ENCODE data around the gene HKDC1.
A peak's percentile ranks its signal among the peaks of the same experiment; 100 is the strongest.

Gene HKDC1

GRCh38 chr10:69261184-69261583 lies 41.1 kb downstream of the HKDC1 start:
- Histone ChIP-seq H3K4me1 (ENCODE audit: control insufficient read depth, insufficient read depth, low read length, poor library complexity, severe bottlenecking) (no peaks in the 10 kb centered on the region), H3K4me3 (ENCODE audit: extremely low read depth, insufficient read depth, low read length, poor library complexity, severe bottlenecking) (no peak overlapping the region)

GRCh38 chr10:69262292-69262751 lies 42.2 kb downstream of the HKDC1 start:
- H3K36me3 ChIP-seq (ENCODE audit: control insufficient read depth, insufficient read depth, low read length) = no peaks in the 10 kb centered on the region
- no peaks in the 10 kb centered on the region for H3K9me3 ChIP-seq (ENCODE audit: control insufficient read depth, low read length)

More at GRCh38 chr10:69261184-69261583, 41.1 kb downstream of the HKDC1 start:
- 96 to 98% methylated on average over 7 to 8 of the region's 8 CpGs for WGBS, 2 experiments (ENCODE audit: insufficient coverage in 2 of 2)
- Histone ChIP-seq H3K36me3 (ENCODE audit: control insufficient read depth, insufficient read depth, low read length) (no peaks in the 10 kb centered on the region), H3K27ac (ENCODE audit: low read depth, low read length, severe bottlenecking) (no peak overlapping the region), H3K9me3 (ENCODE audit: control insufficient read depth, low read length) (no peaks in the 10 kb centered on the region)

DNA sequence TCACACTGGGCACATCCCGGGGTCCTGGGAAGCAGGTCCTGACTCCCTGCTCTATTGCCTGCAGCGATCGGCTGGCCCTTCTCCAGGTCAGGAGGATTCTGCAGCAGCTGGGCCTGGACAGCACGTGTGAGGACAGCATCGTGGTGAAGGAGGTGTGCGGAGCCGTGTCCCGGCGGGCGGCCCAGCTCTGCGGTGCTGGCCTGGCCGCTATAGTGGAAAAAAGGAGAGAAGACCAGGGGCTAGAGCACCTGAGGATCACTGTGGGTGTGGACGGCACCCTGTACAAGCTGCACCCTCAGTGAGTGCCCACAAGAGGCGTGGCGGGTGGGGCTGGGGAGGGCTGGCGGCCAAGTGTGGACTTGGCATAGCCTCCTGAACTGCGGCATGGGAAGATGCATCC lies 45.4 kb downstream of the HKDC1 start:
- no peak overlapping the region for H3K4me3 ChIP-seq (ENCODE audit: extremely low read depth, insufficient read depth, low read length, poor library complexity, severe bottlenecking)
- 89 to 97% methylated on average over 13 of the region's 17 CpGs for WGBS, 2 experiments (ENCODE audit: insufficient coverage in 2 of 2)

More at GRCh38 chr10:69262292-69262751, 42.2 kb downstream of the HKDC1 start:
- no peak overlapping the region for H3K4me3 ChIP-seq (ENCODE audit: extremely low read depth, insufficient read depth, low read length, poor library complexity, severe bottlenecking)
- no peaks in the 10 kb centered on the region for H3K4me1 ChIP-seq (ENCODE audit: control insufficient read depth, insufficient read depth, low read length, poor library complexity, severe bottlenecking)
- WGBS, 2 experiments (ENCODE audit: insufficient coverage in 2 of 2) = 83 to 100% methylated on average over 2 of the region's 3 CpGs
- no peak overlapping the region for H3K27ac ChIP-seq (ENCODE audit: low read depth, low read length, severe bottlenecking)

DNA sequence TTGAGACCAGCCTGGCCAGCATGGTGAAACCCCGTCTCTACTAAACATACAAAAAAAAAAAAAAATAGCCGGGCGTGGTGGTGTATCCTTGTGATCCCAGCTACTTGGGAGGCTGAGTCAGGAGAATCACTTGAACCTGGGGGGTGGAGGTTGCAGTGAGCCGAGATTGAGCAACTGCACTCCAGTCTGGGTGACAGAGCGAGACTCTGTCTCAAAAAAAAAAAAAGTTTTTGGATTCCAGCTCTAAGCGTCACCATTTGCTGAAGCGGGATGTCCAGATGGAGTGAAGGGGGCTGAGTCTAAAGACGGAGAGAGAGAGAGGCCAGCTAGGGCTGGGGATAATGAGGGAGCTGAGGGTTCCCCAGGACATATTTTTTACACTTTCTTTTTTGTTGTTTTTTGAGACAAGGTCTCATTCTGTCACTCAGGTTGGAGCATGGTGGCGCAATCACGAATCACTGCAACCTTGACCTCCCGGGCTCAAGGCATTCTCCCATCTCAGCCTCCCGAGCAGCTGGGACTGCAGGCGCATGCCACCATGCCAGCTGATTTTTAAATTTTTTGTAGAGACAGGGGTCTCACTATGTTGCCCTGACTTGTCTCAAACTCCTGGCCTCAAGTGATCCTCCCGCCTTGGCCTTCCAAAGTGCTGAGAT lies 48.8 kb downstream of the HKDC1 start:
- Histone ChIP-seq H3K4me3 (ENCODE audit: extremely low read depth, insufficient read depth, low read length, poor library complexity, severe bottlenecking) (no peak overlapping the region), H3K36me3 (ENCODE audit: control insufficient read depth, insufficient read depth, low read length) (no peaks in the 10 kb centered on the region), H3K27ac (ENCODE audit: low read depth, low read length, severe bottlenecking) (no peak overlapping the region), H3K9me3 (ENCODE audit: control insufficient read depth, low read length) (no peaks in the 10 kb centered on the region), H3K4me1 (ENCODE audit: control insufficient read depth, insufficient read depth, low read length, poor library complexity, severe bottlenecking) (no peaks in the 10 kb centered on the region)
- 95 to 98% methylated on average over 10 to 11 of the region's 14 CpGs for WGBS, 2 experiments (ENCODE audit: insufficient coverage in 2 of 2)

More for the DNA sequence above, 45.4 kb downstream of the HKDC1 start:
- Histone ChIP-seq H3K27ac (ENCODE audit: low read depth, low read length, severe bottlenecking) (no peak overlapping the region), H3K9me3 (ENCODE audit: control insufficient read depth, low read length) (no peaks in the 10 kb centered on the region), H3K36me3 (ENCODE audit: control insufficient read depth, insufficient read depth, low read length) (no peaks in the 10 kb centered on the region), H3K4me1 (ENCODE audit: control insufficient read depth, insufficient read depth, low read length, poor library complexity, severe bottlenecking) (no peaks in the 10 kb centered on the region)

DNA sequence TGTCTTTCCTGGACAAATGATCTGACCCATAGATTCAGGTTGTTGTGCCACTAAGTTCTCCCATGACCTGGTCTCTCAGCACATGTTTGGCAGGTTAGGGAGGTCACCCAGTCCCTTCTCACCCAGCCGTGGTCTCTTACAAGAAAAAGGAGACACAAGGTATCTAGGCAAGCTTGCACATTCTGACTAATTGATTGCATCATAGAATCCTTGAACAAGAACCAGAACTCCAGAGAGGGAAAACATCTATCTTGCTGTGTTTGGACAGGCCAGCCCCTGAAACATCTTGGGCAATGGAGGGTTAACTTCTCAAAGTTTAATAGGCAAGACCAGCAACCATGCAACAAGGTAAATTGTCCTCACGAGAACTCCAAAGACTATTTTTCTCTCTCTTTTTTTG lies 49.6 kb downstream of the HKDC1 start:
- Histone ChIP-seq H3K36me3 (ENCODE audit: control insufficient read depth, insufficient read depth, low read length) (no peaks in the 10 kb centered on the region), H3K9me3 (ENCODE audit: control insufficient read depth, low read length) (no peaks in the 10 kb centered on the region), H3K4me3 (ENCODE audit: extremely low read depth, insufficient read depth, low read length, poor library complexity, severe bottlenecking) (no peak overlapping the region), H3K27ac (ENCODE audit: low read depth, low read length, severe bottlenecking) (no peak overlapping the region), H3K4me1 (ENCODE audit: control insufficient read depth, insufficient read depth, low read length, poor library complexity, severe bottlenecking) (no peaks in the 10 kb centered on the region)
- 93 to 100% methylated on average over 2 of the region's 2 CpGs for WGBS, 2 experiments (ENCODE audit: insufficient coverage in 2 of 2)

DNA sequence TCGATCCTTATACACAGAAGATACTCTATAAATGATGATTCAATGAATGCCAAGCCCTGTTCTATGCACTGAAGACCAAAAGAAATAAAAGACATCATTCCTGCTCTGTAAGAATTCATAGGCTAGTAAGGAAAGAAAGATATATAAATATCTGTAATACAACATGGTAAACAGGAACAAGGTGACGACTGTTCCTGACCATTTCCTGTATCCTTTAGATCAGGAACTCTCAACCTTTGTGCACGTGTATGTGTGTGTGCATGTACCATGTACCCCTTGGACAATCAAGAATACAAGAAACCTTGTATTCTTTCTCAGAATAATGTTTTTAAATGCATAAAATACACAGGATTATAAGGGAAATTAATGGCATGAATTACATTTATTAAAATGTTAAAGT lies 50.9 kb downstream of the HKDC1 start:
- Histone ChIP-seq H3K27ac (ENCODE audit: low read depth, low read length, severe bottlenecking) (no peak overlapping the region), H3K4me1 (ENCODE audit: control insufficient read depth, insufficient read depth, low read length, poor library complexity, severe bottlenecking) (no peaks in the 10 kb centered on the region), H3K4me3 (ENCODE audit: extremely low read depth, insufficient read depth, low read length, poor library complexity, severe bottlenecking) (no peak overlapping the region), H3K9me3 (ENCODE audit: control insufficient read depth, low read length) (no peaks in the 10 kb centered on the region), H3K36me3 (ENCODE audit: control insufficient read depth, insufficient read depth, low read length) (no peaks in the 10 kb centered on the region)
- WGBS, 2 experiments (ENCODE audit: insufficient coverage in 2 of 2) = no CpG with 5 or more reads among the region's 3 CpGs

DNA sequence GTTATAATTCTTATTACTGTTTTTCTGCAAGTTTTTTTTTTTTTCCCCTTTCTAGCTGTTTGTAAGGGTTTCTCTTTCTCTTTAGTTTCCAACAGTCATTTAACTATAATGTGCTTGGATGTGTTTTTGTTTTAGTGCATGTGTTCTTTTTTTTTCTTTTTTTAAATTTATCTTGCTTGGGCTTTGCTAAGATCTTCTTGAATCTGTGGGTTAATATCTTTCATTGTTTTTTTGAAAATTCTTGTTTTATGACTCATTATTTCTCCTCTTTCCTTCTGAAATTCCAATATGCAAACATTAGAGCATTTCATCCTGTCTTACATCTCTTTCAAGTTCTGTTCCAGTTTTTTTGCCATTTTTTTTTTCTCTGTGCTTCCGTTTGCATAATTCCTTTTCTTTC lies 52.5 kb downstream of the HKDC1 start:
- 71% methylated on average over 1 of the region's 1 CpG; no CpG with 5 or more reads in 1 of the 2 experiments for WGBS, 2 experiments (ENCODE audit: insufficient coverage in 2 of 2)
- Histone ChIP-seq H3K4me3 (ENCODE audit: extremely low read depth, insufficient read depth, low read length, poor library complexity, severe bottlenecking) (no peak overlapping the region), H3K27ac (ENCODE audit: low read depth, low read length, severe bottlenecking) (no peak overlapping the region), H3K9me3 (ENCODE audit: control insufficient read depth, low read length) (no peaks in the 10 kb centered on the region), H3K4me1 (ENCODE audit: control insufficient read depth, insufficient read depth, low read length, poor library complexity, severe bottlenecking) (no peaks in the 10 kb centered on the region), H3K36me3 (ENCODE audit: control insufficient read depth, insufficient read depth, low read length) (no peaks in the 10 kb centered on the region)

DNA sequence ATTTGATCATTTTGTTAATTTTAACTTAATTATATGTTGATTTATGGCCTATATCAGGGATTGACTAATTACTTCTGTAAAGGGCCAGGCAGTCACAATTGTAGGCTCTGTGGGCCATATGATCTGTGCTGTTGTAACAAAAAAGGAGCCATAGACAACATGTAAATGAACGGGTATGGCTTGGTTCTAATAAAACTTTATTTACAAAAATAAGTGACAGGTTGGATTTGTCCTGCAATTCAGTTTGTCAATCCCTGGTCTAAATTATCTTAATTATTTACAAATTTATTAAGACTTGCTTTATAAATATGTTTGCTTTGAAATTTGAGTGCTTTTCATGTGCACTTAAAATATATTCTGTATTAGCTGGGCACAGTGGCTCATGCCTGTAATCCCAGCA lies 55.3 kb downstream of the HKDC1 start:
- no peaks in the 10 kb centered on the region for H3K9me3 ChIP-seq (ENCODE audit: control insufficient read depth, low read length)
- no CpG with 5 or more reads among the region's 1 CpG for WGBS, 2 experiments (ENCODE audit: insufficient coverage in 2 of 2)
- H3K27ac ChIP-seq (ENCODE audit: low read depth, low read length, severe bottlenecking) = no peak overlapping the region
- peaks cover 13% of the 10 kb centered on the region for H3K4me1 ChIP-seq (ENCODE audit: control insufficient read depth, insufficient read depth, low read length, poor library complexity, severe bottlenecking)
- H3K36me3 ChIP-seq (ENCODE audit: control insufficient read depth, insufficient read depth, low read length) = no peaks in the 10 kb centered on the region
- H3K4me3 ChIP-seq (ENCODE audit: extremely low read depth, insufficient read depth, low read length, poor library complexity, severe bottlenecking) = no peak overlapping the region

- 88 to 100% methylated on average over 2 to 4 of the region's 6 CpGs for WGBS, 2 experiments (ENCODE audit: insufficient coverage in 2 of 2)
- Histone ChIP-seq H3K36me3 (ENCODE audit: control insufficient read depth, insufficient read depth, low read length) (no peaks in the 10 kb centered on the region), H3K27ac (ENCODE audit: low read depth, low read length, severe bottlenecking) (no peak overlapping the region), H3K9me3 (ENCODE audit: control insufficient read depth, low read length) (no peaks in the 10 kb centered on the region), H3K4me3 (ENCODE audit: extremely low read depth, insufficient read depth, low read length, poor library complexity, severe bottlenecking) (no peak overlapping the region), H3K4me1 (ENCODE audit: control insufficient read depth, insufficient read depth, low read length, poor library complexity, severe bottlenecking) (peaks cover 13% of the 10 kb centered on the region)
Measured at GRCh38 chr10:69276503-69276902, 56.4 kb downstream of the HKDC1 start.

DNA sequence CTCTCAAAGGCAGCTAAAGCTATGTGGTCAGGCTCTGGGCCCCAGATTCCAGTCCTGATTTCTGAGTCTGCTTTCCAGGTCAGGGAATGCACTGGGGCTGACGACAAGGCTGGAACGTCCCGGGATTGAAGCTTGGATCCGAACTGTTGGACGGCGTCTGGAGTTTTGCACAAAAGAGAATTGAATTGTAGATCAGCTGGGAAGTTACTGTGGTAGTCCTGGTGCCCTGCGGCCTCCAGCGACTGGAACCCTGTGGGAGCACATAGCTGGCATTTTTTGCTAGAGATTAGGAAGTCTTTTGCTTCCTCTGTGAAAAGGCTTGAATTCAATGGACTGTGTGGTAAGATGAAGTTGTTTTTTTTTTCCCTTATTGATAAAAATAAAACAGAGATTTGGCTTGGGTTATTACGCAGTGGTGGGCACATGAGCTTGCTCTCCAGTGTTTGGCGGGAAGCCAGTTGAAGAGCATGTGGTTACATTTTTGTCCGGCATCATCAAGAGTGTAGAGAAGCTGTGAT lies 58.4 kb downstream of the HKDC1 start, which contains the start of gene HK1:
TSS of gene HK1 (plus strand) at position 51 of the 518 bp plus-strand sequence.
- no peak within 1 kb of the TSS for H3K4me3 ChIP-seq (ENCODE audit: extremely low read depth, insufficient read depth, low read length, poor library complexity, severe bottlenecking)
- 39 to 57% methylated on average over 10 to 11 of the region's 11 CpGs for WGBS, 2 experiments (ENCODE audit: insufficient coverage in 2 of 2)
- H3K9me3 ChIP-seq (ENCODE audit: control insufficient read depth, low read length) = no peaks in the 10 kb centered on the region
- peak within 1 kb of the TSS; percentile 70 for H3K27ac ChIP-seq (ENCODE audit: low read depth, low read length, severe bottlenecking)
- H3K36me3 ChIP-seq (ENCODE audit: control insufficient read depth, insufficient read depth, low read length) = no peaks in the 10 kb centered on the region
- peaks cover 13% of the 10 kb centered on the region for H3K4me1 ChIP-seq (ENCODE audit: control insufficient read depth, insufficient read depth, low read length, poor library complexity, severe bottlenecking)

- Histone ChIP-seq H3K27ac (ENCODE audit: low read depth, low read length, severe bottlenecking) (no peak overlapping the region), H3K36me3 (ENCODE audit: control insufficient read depth, insufficient read depth, low read length) (no peaks in the 10 kb centered on the region), H3K4me1 (ENCODE audit: control insufficient read depth, insufficient read depth, low read length, poor library complexity, severe bottlenecking) (peaks cover 13% of the 10 kb centered on the region), H3K4me3 (ENCODE audit: extremely low read depth, insufficient read depth, low read length, poor library complexity, severe bottlenecking) (no peak overlapping the region), H3K9me3 (ENCODE audit: control insufficient read depth, low read length) (no peaks in the 10 kb centered on the region)
- 84% methylated on average over 2 of the region's 2 CpGs; no CpG with 5 or more reads in 1 of the 2 experiments for WGBS, 2 experiments (ENCODE audit: insufficient coverage in 2 of 2)
Measured at GRCh38 chr10:69279110-69279509, 59.0 kb downstream of the HKDC1 start.
